HCT116 (cell line): ENCODE data around the gene CIC. TPM values are rescaled to one million over a fixed set of nuclear protein-coding genes. Genes with fewer than 3 reads are reported as not detected.

ENCODE experiments used
- ATAC-seq: fragments of 200-7000 bp; cut with Tn5 transposase; 2 replicates; pipeline ENCODE4 v1.9.1; 2020; ENCODE audit warnings: mild to moderate bottlenecking, moderate library complexity
- BruUV-seq: library from RNA; stranded (reverse); fragments of 400-500 nt; replicated peaks from 2 replicates; lab custom pipeline; 2021; lab: Mats Ljungman, UMichigan
- CTCF ChIA-PET: fragments of 300-600 bp; sonication (Branson Sonifier 250); formaldehyde crosslinking; loops from one replicate; lab custom pipeline; 2021; ENCODE audit warnings: antibody characterized with exemption; lab: Charles Lee
- POLR2A ChIA-PET: fragments of 300-600, 350-600 bp; sonication (Branson Sonifier 250); formaldehyde crosslinking; loops from one replicate; lab custom pipeline; 2021; ENCODE audit warnings: antibody characterized with exemption; lab: Charles Lee
- RAD21 ChIA-PET, 2 experiments: fragments of 300-600 bp; sonication (Branson Sonifier 250); formaldehyde crosslinking; loops; one replicate each; lab custom pipeline; 2023; ENCODE audit warnings: low total read pairs in 2 of 2; ENCODE audit not compliant: uncharacterized antibody in 2 of 2, unreplicated experiment in 2 of 2, low non-redundant PET in 1 of 2; lab: Charles Lee
- DNase-seq: peaks from one replicate; pipeline ENCODE4 v3.0.0-alpha.2; 2010; ENCODE audit warnings: low read depth, low spot score
- H2AFZ ChIP-seq: fragments of 200-600 bp; shearing (Covaris generic), sonication (generic); 2 replicates; pipeline ENCODE4 v1.6.1; 2017; ENCODE audit warnings: low read depth, mixed run types, mixed read lengths, antibody characterized with exemption, low read length; ENCODE audit not compliant: poor library complexity, severe bottlenecking
- H3K27ac ChIP-seq: 2 replicates; pipeline ENCODE4 v1.5.1; 2012; ENCODE audit warnings: low read depth, low read length
- H3K27me3 ChIP-seq: fragments of 200-600 bp; sonication (generic); 2 replicates; pipeline ENCODE4 v1.6.1; 2016; ENCODE audit warnings: mixed run types, low read length, mixed read lengths; ENCODE audit not compliant: insufficient read depth
- H3K36me3 ChIP-seq, 2 experiments: fragments of 200-500 bp in 1 of 2; fragments of 200-600 bp in 1 of 2; sonication (Bioruptor generic) in 1 of 2; sonication (generic) in 1 of 2; 2 replicates each; pipeline versions ENCODE4 v1.5.1 to v1.6.1; 2014 to 2016; ENCODE audit warnings: low read length in 2 of 2, inconsistent platforms in 1 of 2, mixed read lengths in 1 of 2, mixed run types in 1 of 2; ENCODE audit not compliant: insufficient read depth in 2 of 2, control insufficient read depth in 1 of 2
- H3K4me1 ChIP-seq, 2 experiments: fragments of 200-600 bp in 1 of 2; sonication (generic) in 1 of 2; 2 replicates each; pipeline versions ENCODE4 v1.5.1 to v1.6.1; 2012 to 2017; ENCODE audit warnings: low read length in 2 of 2, inconsistent platforms in 1 of 2, mild to moderate bottlenecking in 1 of 2, mixed read lengths in 1 of 2, mixed run types in 1 of 2, moderate library complexity in 1 of 2; ENCODE audit not compliant: insufficient read depth in 2 of 2, control insufficient read depth in 1 of 2
- H3K4me2 ChIP-seq: fragments of 200-600 bp; sonication (generic); 2 replicates; pipeline ENCODE4 v1.6.1; 2017; ENCODE audit warnings: mixed run types, low read length, mixed read lengths
- H3K4me3 ChIP-seq, 2 experiments: fragments of 200-600 bp in 1 of 2; sonication (generic) in 1 of 2; replicated peaks in 1 of 2; 2 replicates each; pipeline ENCODE4 v1.5.1; 2011 to 2016; ENCODE audit warnings: low read length in 2 of 2, control low read depth in 1 of 2, low read depth in 1 of 2, mild to moderate bottlenecking in 1 of 2, mixed read lengths in 1 of 2, mixed run types in 1 of 2
- H3K79me2 ChIP-seq: fragments of 200-600 bp; sonication (generic); 2 replicates; pipeline ENCODE4 v1.6.1; 2017; ENCODE audit warnings: mild to moderate bottlenecking, mixed run types, low read length, moderate library complexity, mixed read lengths; ENCODE audit not compliant: insufficient read depth
- H3K9ac ChIP-seq: fragments of 200-600 bp; sonication (generic); 2 replicates; pipeline ENCODE4 v1.6.1; 2016; ENCODE audit warnings: low read length, mixed read lengths
- H3K9me2 ChIP-seq: fragments of 200-600 bp; sonication (generic), shearing (Covaris generic); 2 replicates; pipeline ENCODE4 v1.6.1; 2017; ENCODE audit warnings: mixed run types, mild to moderate bottlenecking, moderate library complexity; ENCODE audit not compliant: insufficient read depth
- H3K9me3 ChIP-seq, 2 experiments: fragments of 200-500 bp in 1 of 2; fragments of 200-600 bp in 1 of 2; sonication (Bioruptor generic) in 1 of 2; sonication (generic) in 1 of 2; 2 replicates each; pipeline ENCODE4 v1.6.1; 2014 to 2017; ENCODE audit warnings: low read length in 2 of 2, mixed read lengths in 2 of 2, inconsistent platforms in 1 of 2, low read depth in 1 of 2, mild to moderate bottlenecking in 1 of 2, mixed run types in 1 of 2, moderate library complexity in 1 of 2; ENCODE audit not compliant: control insufficient read depth in 1 of 2, insufficient read depth in 1 of 2
- H4K20me1 ChIP-seq: fragments of 200-600 bp; sonication (generic), shearing (Covaris generic); 2 replicates; pipeline ENCODE4 v1.6.1; 2017; ENCODE audit warnings: mixed run types, mild to moderate bottlenecking, moderate library complexity; ENCODE audit not compliant: insufficient read depth
- CBX3 ChIP-seq: IDR thresholded peaks from 2 replicates; pipeline ENCODE4 v1.6.1; 2012; ENCODE audit warnings: low read depth
- EGR1 ChIP-seq: IDR thresholded peaks from 2 replicates; pipeline ENCODE4 v1.6.1; 2012; ENCODE audit warnings: low read depth
- EZH2 ChIP-seq: fragments of 200-600 bp; sonication (generic); IDR thresholded peaks from 2 replicates; pipeline ENCODE4 v1.6.1; 2017; ENCODE audit warnings: antibody characterized with exemption, mixed run types
- FOSL1 ChIP-seq: IDR thresholded peaks from 2 replicates; pipeline ENCODE4 v1.6.1; 2012; ENCODE audit warnings: low read depth
- MAX ChIP-seq: IDR thresholded peaks from 2 replicates; pipeline ENCODE4 v1.6.1; 2012
- POLR2A ChIP-seq: IDR thresholded peaks from 2 replicates; pipeline ENCODE4 v1.7.0; 2011; ENCODE audit warnings: borderline replicate concordance; ENCODE audit not compliant: insufficient read depth, insufficient read length; ENCODE audit errors: extremely low read depth
- TCF7L2 ChIP-seq: IDR thresholded peaks from 2 replicates; pipeline ENCODE4 v1.7.0; 2011; ENCODE audit warnings: borderline replicate concordance, inconsistent platforms; ENCODE audit not compliant: insufficient read depth, insufficient read length; ENCODE audit errors: extremely low read depth
- YY1 ChIP-seq: IDR thresholded peaks from 2 replicates; pipeline ENCODE4 v1.6.1; 2011; ENCODE audit warnings: low read length, low read depth, moderate library complexity, mild to moderate bottlenecking; ENCODE audit not compliant: insufficient replicate concordance; ENCODE audit errors: extremely low read depth
- ZNF274 ChIP-seq: fragments of 200-500 bp; sonication (Bioruptor generic); IDR thresholded peaks from 2 replicates; pipeline ENCODE4 v1.6.1; 2014; ENCODE audit warnings: mild to moderate bottlenecking, low read depth, low read length, inconsistent platforms
- intact Hi-C: fragments of 100-400 bp; cut with micrococcal nuclease; formaldehyde crosslinking; loops from 2 replicates; pipeline ENCODE4 v1.10.0; 2022
- total RNA-seq: library from RNA; stranded (reverse); gene quantifications from one replicate; pipeline ENCODE4 v1.2.1, GENCODE V29; 2021; ENCODE audit not compliant: unreplicated experiment
- TF ChIP-seq, protein P1 (sequence below): IDR thresholded peaks from 2 replicates; pipeline ENCODE4 v1.6.1; 2012
- TF ChIP-seq, protein P2 (sequence below), 3 experiments: fragments of 200-600 bp in 1 of 3; sonication (generic) in 1 of 3; IDR thresholded peaks in 2 of 3; conservative IDR thresholded peaks in 1 of 3; 2 replicates each; pipeline ENCODE4 v1.5.1; 2012 to 2017; ENCODE audit warnings: low read depth in 2 of 3, low read length in 2 of 3, antibody characterized with exemption in 1 of 3, borderline replicate concordance in 1 of 3, control low read depth in 1 of 3, mild to moderate bottlenecking in 1 of 3, mixed read lengths in 1 of 3, mixed run types in 1 of 3, moderate library complexity in 1 of 3; ENCODE audit not compliant: insufficient read depth in 1 of 3

The CIC gene
- total RNA-seq, 1 experiment from 2014 or later: 52.0 TPM

DNA sequence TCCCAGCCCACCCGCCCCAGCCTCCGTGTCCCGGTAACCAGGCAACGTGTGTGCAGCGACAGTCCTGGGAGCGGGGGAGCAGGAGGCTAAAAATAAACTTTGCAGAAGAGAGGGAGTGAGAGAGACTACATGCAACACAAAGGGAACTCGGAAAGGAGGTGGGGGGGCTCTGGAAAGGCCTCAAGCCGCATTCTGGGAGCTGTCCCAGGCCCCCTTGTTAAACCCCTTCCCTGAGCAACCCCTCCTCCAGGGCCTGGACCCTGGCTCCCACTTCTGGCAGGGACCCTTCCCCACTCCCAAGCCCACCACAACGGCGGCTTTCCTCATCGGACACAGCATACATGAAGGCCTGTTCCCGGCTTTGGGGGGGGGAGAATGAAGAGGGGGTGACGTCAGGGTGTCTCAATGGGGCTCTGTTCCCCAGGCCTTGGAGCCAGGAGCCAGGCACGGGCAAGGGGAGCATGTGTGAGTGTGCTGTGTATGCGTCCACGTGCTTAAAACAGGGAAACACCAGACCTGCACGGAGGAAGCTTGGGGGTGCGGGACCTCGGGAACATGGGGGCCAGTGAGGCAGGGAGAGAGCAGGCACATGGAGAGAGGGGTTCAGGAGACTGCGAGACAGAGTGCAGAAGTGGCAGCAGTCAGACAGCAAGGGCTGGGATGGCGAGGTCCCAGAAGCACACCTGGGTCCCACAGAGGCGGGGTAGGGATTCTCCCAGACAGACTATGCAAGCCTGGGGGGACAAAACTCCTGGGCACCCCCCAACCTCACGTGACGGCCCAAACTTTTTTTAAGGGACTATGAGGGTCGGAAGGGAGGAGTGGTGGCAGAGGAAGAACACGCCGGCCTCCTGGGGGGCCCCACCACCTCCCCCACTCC, 16.4 kb upstream of the CIC start:
- Histone ChIP-seq H3K4me1 (peaks cover 25 to 47% of the 10 kb centered on the region in 2 experiments), H3K4me2 (peak overlapping the region; percentile 94), H4K20me1 (peaks cover 3% of the 10 kb centered on the region; the same call in 1 of the 2 replicates), H3K27ac (peak overlapping the region; percentile 91), H3K27me3 (no peaks in the 10 kb centered on the region), H3K9me3 (no peaks in the 10 kb centered on the region), H3K4me3 (peak overlapping the region; percentile 83 to 96), H3K79me2 (peaks cover 54% of the 10 kb centered on the region), H3K9me2 (no peaks in the 10 kb centered on the region), H3K9ac (peak overlapping the region; percentile 87), H3K36me3 (peaks cover 0 to 7% of the 10 kb centered on the region in 2 experiments; a peak in 2 of 4 replicates), H2AFZ (no peak overlapping the region)
- intact Hi-C loops: no loop called here
- RAD21 ChIA-PET: no interaction called here
- BruUV-seq: TSS peak; percentile 42
- no peak for DNase-seq
- CTCF ChIA-PET: no interaction called here
- TF ChIP-seq ZNF274: no peak
- no peak for TF ChIP-seq TCF7L2
- no peak for TF ChIP-seq CBX3
- no peak for TF ChIP-seq YY1
- TF ChIP-seq EZH2: no peak
- TF ChIP-seq EGR1: no peak
- TF ChIP-seq POLR2A: no peak
- no peak for TF ChIP-seq FOSL1
- TF ChIP-seq, protein P1, sequence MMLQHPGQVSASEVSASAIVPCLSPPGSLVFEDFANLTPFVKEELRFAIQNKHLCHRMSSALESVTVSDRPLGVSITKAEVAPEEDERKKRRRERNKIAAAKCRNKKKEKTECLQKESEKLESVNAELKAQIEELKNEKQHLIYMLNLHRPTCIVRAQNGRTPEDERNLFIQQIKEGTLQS: no peak
- TF ChIP-seq MAX: no peak
- TF ChIP-seq, protein P2, sequence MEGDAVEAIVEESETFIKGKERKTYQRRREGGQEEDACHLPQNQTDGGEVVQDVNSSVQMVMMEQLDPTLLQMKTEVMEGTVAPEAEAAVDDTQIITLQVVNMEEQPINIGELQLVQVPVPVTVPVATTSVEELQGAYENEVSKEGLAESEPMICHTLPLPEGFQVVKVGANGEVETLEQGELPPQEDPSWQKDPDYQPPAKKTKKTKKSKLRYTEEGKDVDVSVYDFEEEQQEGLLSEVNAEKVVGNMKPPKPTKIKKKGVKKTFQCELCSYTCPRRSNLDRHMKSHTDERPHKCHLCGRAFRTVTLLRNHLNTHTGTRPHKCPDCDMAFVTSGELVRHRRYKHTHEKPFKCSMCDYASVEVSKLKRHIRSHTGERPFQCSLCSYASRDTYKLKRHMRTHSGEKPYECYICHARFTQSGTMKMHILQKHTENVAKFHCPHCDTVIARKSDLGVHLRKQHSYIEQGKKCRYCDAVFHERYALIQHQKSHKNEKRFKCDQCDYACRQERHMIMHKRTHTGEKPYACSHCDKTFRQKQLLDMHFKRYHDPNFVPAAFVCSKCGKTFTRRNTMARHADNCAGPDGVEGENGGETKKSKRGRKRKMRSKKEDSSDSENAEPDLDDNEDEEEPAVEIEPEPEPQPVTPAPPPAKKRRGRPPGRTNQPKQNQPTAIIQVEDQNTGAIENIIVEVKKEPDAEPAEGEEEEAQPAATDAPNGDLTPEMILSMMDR (IDR thresholded peaks at IDR 0.05 in 2 of 3, conservative IDR thresholded peaks at IDR 0.05 in 1 of 3; ENCODE audit: borderline replicate concordance in 1 of 3, insufficient read depth in 1 of 3, low read depth in 2 of 3, low read length in 2 of 3): no peak
- ATAC-seq: no peak
- POLR2A ChIA-PET: interaction anchor here (1.0 to 1.8 kb wide), 2 partner anchors 10 kb away, joined by 8 to 16 read pairs; partner anchors contain the start of gene GSK3A
